ENCODE results near the gene NR1I3. TPM values are rescaled to one million over a fixed set of nuclear protein-coding genes. Genes with fewer than 3 reads are reported as not detected.
A peak's percentile ranks its signal among the peaks of the same experiment; 100 is the strongest.

NR1I3 gene
- total RNA-seq, 1 donor from 2014 or later = not detected

DNA sequence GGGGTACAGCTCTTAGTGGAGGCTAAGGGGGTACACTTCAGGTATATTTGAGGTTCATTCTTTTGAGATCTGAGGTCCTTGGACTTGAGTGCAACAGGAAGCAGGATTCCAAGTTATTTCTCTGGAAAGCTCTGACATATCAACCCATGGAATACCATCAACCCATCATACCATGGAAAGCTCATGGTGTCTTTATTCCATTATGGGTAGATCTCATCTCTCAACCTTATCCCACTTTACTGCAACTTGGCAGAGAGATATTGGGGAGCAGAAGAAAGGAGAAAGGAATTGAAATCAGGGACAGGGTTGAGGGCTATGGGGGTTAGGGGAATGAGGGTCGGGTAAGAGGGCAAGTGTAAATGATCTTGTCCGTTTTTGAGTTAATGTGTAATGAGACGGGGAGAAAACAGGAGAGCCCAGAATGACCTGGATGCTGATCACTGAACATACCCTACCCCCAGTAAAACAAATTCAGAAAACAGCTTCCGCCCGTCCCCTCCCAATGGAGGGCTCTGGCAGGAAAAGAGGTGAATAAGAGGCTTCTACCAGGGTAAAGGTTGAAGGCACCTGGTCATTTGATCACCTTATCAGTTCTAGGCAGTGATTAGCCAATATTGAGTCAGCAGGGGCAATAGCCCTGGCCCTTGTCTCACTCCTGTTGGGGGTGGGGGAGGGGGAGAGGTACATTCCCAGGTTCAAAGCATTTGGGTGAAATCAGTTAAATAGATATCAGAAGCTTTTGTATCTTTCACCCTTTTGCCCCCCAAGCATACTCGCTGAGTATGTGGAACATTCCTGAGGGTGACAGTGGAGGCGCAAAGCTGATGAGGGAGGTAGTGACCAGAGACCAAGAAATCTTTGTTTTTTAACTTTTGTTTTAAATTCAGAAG is 14.0 kb downstream of the NR1I3 start:
- intact Hi-C loops (cut with DNase I) = loop anchor here (10.0 kb wide), 1 partner anchor 521 kb away; the partner anchor contains the start of gene DUSP12
- no peak for DNase-seq (ENCODE audit: low spot score)

DNA sequence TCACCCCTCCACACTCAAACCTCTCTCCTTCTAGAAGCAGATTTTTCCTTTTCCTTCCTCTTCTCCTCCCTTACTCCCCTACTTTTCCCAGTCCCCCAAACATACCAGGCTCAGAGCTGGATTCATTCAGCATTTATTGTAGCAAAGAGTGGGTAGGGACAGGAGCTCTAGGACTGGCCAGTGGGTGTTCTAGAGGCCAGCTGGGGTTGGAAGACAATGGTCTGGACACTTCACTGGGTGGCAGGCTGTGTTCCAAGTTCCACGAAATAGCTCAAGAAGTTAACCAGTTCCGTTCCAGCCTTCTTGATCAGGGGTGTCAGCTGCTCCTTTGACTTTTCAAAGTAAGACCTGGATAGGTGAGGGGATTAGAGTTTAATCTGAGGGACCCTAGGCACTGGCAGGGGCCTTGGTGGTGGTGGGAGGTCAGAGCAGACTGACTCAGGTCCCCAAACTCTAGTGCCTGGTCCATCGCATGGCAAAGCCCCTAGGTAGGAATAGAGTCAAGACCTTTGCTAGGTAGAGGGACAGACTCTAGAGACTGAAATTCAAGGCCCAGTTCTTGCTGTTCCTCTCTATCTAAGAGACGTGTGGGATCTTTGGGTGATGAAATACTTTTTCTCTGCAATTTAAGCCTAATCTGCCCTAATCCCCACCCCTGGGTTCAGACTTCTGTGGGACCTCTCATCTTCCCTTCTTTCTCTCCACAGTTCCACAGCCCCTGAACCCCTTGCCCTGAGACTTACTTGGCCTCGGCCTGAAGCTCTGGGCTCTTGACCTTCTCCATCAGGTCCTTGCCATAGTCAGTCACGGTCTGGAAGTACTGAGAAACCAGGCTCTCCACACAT is 15.6 kb downstream of the NR1I3 start:
- no peak for DNase-seq (ENCODE audit: low spot score)
- intact Hi-C loops (cut with DNase I) = loop anchor here (10.0 kb wide), 1 partner anchor 522 kb away; the partner anchor contains the start of gene DUSP12

GRCh38 chr1:161220002-161220401 is 18.0 kb downstream of the NR1I3 start:
- no peak for DNase-seq (ENCODE audit: low spot score)
- intact Hi-C loops (cut with DNase I) = loop anchor here (10.0 kb wide), 1 partner anchor 525 kb away; the partner anchor contains the start of gene DUSP12

DNA sequence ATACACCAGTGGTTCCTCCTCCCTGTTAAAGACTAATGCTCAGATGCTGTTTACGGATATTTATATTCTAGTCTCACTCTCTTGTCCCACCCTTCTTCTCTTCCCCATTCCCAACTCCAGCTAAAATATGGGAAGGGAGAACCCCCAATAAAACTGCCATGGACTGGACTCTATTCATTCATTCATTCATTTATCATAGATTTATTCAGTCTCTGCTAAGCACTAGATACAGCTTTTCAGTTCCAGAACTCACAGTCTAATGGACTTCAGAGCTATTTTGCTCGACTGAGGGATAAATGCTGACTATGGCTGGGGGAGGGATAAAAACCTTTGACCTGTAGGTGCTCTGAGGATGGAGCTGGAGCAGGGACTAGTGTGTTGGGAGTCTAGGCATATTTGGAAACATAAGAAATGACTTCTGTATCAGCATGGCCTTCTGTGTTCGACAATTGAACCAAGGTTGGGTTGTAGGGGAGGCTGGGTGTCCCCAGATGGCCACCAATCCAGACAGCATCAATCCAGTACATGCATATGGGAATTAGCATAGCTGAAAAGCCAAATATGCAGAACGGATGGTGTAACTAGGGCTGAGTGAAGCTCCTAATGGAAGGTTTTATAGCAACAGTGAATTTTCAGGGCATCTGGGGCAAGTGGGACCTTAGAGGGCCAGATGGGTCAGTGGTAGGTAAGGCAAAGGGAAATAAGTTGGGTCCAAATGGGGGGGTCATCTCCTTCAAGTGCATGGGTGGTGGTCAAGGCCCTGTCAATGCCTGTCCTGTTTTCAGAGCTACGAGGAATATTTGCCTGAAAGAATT is 18.7 kb downstream of the NR1I3 start:
- no peak for DNase-seq (ENCODE audit: low spot score)
- intact Hi-C loops (cut with DNase I) = no loop called here

DNA sequence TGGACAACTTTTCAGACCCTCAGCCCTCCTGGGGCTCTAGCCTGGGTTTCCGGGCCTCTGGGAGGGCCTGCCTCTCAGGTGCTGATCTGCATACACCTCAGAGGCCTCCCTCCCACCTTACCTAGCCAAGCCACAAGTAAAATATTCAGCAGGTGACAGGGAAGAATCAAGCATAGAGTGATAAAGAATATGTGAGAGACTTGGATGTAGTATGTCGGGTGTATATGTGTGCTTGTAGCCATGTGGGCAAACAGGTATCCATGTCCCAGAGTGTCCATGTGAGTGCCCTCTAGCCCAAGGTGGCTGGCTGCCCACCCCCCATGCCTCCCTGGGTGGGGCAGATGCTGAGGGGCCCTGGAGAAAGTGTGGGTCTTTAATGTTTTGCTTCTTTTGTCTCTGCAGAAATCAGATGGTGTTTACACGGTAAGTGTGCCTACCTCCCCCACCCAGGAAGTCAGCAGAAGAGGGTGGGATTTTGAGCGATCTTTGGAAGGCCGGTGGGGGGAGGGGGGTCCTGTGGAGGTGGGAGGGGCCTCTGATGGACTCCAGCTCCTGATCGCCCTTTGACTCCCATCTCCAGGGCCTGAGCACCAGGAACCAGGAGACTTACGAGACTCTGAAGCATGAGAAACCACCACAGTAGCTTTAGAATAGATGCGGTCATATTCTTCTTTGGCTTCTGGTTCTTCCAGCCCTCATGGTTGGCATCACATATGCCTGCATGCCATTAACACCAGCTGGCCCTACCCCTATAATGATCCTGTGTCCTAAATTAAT is 19.5 kb downstream of the NR1I3 start:
- intact Hi-C loops (cut with DNase I) = no loop called here
- DNase-seq (ENCODE audit: low spot score) = no peak

- intact Hi-C loops (cut with DNase I) = no loop called here
- DNase-seq (ENCODE audit: low spot score) = no peak
These were observed 20.2 kb downstream of the NR1I3 start for GRCh38 chr1:161217831-161218230.

DNA sequence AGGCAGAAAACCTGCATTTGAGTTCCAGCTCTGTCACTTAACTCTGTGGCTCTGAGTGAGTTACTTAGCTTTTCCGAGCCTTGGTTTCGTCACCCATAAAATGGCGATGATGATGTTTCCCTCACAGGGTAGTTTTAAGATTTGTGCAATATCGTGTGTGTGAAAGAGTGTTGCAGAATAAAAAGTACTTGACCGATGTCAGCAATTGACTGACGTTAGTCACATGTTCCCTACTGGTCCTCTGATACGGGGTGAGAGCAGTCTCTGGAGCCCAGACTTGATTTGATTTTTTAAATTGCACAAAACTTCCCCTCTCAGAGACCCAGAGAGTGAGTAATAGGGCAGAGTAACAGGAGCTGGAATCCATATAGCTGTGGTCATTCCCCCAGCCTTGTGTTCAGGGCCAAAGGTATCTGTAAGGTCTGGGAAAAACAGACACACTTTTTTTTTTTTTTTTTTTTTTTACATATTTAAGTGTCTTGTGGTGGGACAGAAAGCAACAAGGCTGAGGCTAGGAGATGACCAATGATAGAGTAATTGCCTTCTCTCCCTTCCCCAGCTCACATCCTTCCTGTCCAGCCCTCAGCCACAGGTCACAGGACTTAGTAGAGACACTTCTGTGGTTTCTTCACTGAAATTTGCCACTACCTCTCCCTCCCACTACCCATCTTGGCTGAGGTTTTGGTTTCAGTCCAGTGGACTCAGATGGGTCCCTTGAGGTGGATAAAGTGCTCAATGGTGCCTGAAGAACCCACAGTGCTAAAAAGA is 20.9 kb downstream of the NR1I3 start:
- intact Hi-C loops (cut with DNase I) = no loop called here
- no peak for DNase-seq (ENCODE audit: low spot score)

GRCh38 chr1:161215076-161215475 is 22.9 kb downstream of the NR1I3 start, which contains the start of gene FCER1G:
Gene FCER1G (plus strand): TSS chr1:161215295. CDS start chr1:161215322, 27 bp downstream.
- DNase-seq (ENCODE audit: low spot score) = peak; percentile 87
- intact Hi-C loops (cut with DNase I) = no loop called here

DNA sequence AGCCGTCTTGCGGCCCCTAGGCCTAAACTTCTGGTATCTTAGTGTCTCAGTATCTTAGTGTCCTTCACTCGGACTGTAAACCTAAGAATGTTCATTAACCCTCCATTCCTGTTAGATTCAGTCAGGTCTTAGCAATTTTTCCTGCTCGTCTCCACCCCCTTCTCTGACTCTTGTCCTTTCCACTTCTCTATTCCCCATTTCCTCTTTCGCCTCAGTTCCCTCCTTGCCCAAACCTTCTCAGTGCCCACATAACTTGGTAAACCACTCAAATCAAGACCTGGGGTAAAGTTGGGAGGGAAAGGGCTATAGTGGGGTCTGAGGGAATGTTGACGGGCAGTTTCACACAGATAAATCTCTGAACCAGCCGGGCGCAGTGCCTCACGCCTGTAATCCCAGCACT is 23.6 kb downstream of the NR1I3 start:
- intact Hi-C loops (cut with DNase I) = no loop called here
- no peak for DNase-seq (ENCODE audit: low spot score)

DNA sequence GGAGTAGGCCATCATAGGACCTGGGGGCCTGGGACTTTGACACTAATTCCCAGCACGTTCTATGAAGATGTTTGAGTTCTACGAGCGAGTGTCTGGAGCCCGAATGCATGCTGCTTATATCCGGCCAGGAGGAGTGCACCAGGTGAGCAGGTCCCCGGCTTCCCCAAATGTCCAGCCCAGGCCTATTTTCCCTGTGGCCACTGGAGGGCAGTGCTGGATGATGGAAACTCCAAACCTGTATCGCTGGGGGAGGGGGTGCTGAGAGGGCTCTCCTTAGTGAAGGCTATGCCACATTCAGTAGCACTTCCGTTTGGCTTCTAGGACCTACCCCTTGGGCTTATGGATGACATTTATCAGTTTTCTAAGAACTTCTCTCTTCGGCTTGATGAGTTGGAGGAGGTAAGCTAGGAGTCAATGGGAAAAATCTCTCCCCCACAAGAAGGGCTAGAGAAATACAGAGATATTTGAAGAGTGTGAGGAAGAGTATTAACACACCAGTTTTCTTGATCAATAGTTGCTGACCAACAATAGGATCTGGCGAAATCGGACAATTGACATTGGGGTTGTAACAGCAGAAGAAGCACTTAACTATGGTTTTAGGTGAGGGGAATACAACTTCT is 28.1 kb downstream of the NR1I3 start:
- intact Hi-C loops (cut with DNase I) = no loop called here
- DNase-seq (ENCODE audit: low spot score) = peak; percentile 88

DNA sequence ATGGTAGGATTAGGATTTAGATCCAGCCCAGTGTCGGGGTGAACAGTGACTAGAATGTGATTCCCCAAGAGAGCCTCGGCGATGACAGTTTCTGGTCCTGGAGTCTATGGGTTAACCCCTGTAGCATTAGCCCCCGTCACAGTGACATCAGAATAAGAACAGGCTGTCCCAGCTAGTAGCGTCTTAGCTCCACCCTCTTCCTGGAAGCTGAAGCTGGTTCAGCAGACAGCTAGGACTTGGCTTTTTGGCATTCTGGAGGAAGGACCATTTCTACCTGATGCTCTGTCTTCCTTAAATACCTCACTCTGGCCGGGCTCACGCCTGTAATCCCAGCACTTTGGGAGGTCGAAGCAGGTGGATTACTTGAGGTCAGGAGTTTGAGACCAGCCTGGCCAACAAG is 30.8 kb downstream of the NR1I3 start:
- intact Hi-C loops (cut with DNase I) = no loop called here
- DNase-seq (ENCODE audit: low spot score) = peak; percentile 78

DNA sequence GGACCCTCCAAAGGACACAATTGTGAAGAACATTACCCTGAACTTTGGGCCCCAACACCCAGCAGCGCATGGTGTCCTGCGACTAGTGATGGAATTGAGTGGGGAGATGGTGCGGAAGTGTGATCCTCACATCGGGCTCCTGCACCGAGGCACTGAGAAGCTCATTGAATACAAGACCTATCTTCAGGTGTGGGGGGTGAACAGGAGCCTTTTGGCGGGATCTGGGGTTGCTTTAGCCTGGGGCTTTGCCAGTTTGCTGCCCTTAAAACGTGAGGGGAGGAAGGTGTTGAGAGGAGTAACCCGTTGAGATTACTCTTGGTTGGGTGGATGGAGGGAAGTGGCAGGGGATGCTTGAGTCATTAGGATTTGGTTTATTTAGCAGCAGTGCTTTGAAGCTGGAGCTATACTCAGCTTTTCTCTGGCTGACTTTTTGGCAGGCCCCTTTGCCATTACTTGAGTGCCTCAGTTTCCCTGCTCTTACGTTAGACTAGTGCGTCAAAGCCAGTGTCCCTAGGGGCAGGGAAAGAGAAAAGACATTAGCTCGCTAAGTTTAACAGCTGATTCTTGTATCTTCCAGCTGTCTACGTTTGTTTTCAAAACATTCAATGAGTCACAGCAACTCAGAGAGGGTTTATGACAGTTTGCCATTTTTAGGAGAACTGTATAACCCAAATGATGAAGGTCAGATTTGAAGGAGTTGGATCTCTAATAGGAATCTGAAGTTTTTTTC is 31.4 kb downstream of the NR1I3 start:
- no peak for DNase-seq (ENCODE audit: low spot score)
- intact Hi-C loops (cut with DNase I) = no loop called here

- intact Hi-C loops (cut with DNase I) = loop anchor here (5.0 kb wide), 2 partner anchors 110 to 185 kb away; partner anchors contain the start of gene SDHC
- DNase-seq (ENCODE audit: low spot score) = peak; percentile 99
These were observed 35.9 kb downstream of the NR1I3 start, which contains the start of gene NDUFS2 for GRCh38 chr1:161201836-161202712. Gene NDUFS2 (plus strand): TSS chr1:161202367. CDS start chr1:161202386, 19 bp downstream.

- intact Hi-C loops (cut with DNase I) = loop anchor here (5.0 kb wide), 2 partner anchors 111 to 186 kb away; partner anchors contain the start of gene SDHC
- peak; percentile 80 for DNase-seq (ENCODE audit: low spot score)
These were observed 36.8 kb downstream of the NR1I3 start for GRCh38 chr1:161200992-161201835.

Data from cardiac septum (tissue), 1 donor.